Esophagus (tissue), 2 donors: ENCODE measurements around the gene PTDSS2. TPM values are rescaled to one million over a fixed set of nuclear protein-coding genes. Genes with fewer than 3 reads are reported as not detected.

ENCODE experiments used
- H3K27ac ChIP-seq, 2 donors: one replicate each; pipeline ENCODE4 v1.5.1; 2013; ENCODE audit warnings: low read depth in 2 of 2, mild to moderate bottlenecking in 2 of 2, inconsistent platforms in 1 of 2, low read length in 1 of 2, moderate library complexity in 1 of 2
- H3K27me3 ChIP-seq, 2 donors: one replicate each; pipeline ENCODE4 v1.6.1; 2013; ENCODE audit warnings: low read length in 2 of 2, control low read depth in 1 of 2, mild to moderate bottlenecking in 1 of 2; ENCODE audit not compliant: insufficient read depth in 2 of 2, control insufficient read depth in 1 of 2
- H3K36me3 ChIP-seq, 2 donors: one replicate each; pipeline ENCODE4 v1.6.1; 2013; ENCODE audit warnings: low read length in 1 of 2; ENCODE audit not compliant: control insufficient read depth in 2 of 2, insufficient read depth in 2 of 2
- H3K4me1 ChIP-seq, 2 donors: one replicate each; pipeline ENCODE4 v1.6.1; 2013; ENCODE audit warnings: low read length in 1 of 2; ENCODE audit not compliant: control insufficient read depth in 2 of 2, insufficient read depth in 2 of 2
- H3K4me3 ChIP-seq, 2 donors: one replicate each; pipeline ENCODE4 v1.5.1; 2013; ENCODE audit warnings: low read length in 2 of 2, mild to moderate bottlenecking in 2 of 2, low read depth in 1 of 2, moderate library complexity in 1 of 2
- H3K9me3 ChIP-seq, 2 donors: one replicate each; pipeline ENCODE4 v1.6.1; 2013; ENCODE audit warnings: mild to moderate bottlenecking in 2 of 2, low read depth in 1 of 2, low read length in 1 of 2, moderate library complexity in 1 of 2; ENCODE audit not compliant: control insufficient read depth in 2 of 2, insufficient read depth in 1 of 2
- WGBS, 2 donors: extraction: QIAGEN DNeasy Blood & Tissue Kit; methylation state at CpG; one replicate each; pipeline ENCODE4 v1.1.7; 2013; 5-methylcytosine and 5-hydroxymethylcytosine counted together
- polyA plus RNA-seq, 2 donors: library from polyadenylated mRNA; stranded (reverse); fragments of 200-250 nt; gene quantifications; one replicate each; pipeline ENCODE4 v1.2.3, GENCODE V29; 2013
- donor health status: healthy with polysubstance abuse.
- donor health status: Bipolar disorder and iron deficiency.

PTDSS2 gene
- polyA plus RNA-seq, 2 donors = 12.4 to 20.5 TPM

DNA sequence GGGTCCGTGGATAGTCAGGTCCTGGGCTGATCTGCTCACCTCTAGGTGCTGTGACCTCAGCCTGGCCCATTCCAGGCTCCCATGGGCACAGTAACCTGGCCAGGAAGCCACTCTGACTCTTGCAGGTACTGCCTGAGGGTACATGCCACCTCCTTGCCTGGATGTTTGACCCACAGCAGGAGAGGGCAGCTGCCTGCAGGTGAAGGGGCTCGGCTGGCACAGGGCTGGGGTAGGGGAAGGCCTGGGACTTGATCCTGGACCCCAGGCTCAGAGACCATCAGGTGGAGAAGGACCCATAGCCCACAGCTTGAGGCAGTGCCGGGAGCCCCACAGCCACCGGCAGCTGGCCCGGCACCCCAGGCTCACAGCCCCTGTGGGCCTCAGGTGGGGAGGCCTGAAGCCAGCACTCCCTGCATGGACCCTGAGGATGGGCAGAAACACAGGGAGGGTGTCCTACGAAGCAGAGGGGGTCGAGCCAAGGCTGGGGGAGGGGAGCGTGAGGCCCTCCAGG lies 89.9 kb downstream of the PTDSS2 start:
- 89 to 90% methylated on average over 7 to 8 of the region's 8 CpGs for WGBS, 2 donors
- H3K4me3 ChIP-seq = no peak overlapping the region
- H3K27me3 ChIP-seq = no peaks in the 10 kb centered on the region

More for the DNA sequence above, 89.9 kb downstream of the PTDSS2 start:
- no peak overlapping the region for H3K27ac ChIP-seq
- no peaks in the 10 kb centered on the region for H3K9me3 ChIP-seq
- H3K4me1 ChIP-seq = peaks cover 4 to 9% of the 10 kb centered on the region in 2 donors
- H3K36me3 ChIP-seq = no peaks in the 10 kb centered on the region

Other genes with a start within 250 kb of the PTDSS2 start
- 10 to 100 TPM; 12.5 to 18.0 TPM for gene BET1L, start 242.9 kb upstream of the PTDSS2 start, polyA plus RNA-seq
- gene RIC8A, start 242.6 kb upstream of the PTDSS2 start, polyA plus RNA-seq = 10 to 100 TPM; 31.2 to 42.8 TPM
- 10 to 100 TPM in 1 of 2 donors, 1 to 10 TPM in 1; 7.9 to 13.5 TPM for gene SIRT3, start 213.9 kb upstream of the PTDSS2 start, polyA plus RNA-seq
- 10 to 100 TPM; 90.8 to 98.2 TPM for gene PSMD13, start 213.3 kb upstream of the PTDSS2 start, polyA plus RNA-seq
- under 1 TPM; 0.05 to 0.06 TPM for gene NLRP6, start 171.9 kb upstream of the PTDSS2 start, polyA plus RNA-seq
- 10 to 100 TPM; 10.3 to 38.9 TPM for gene PGGHG, start 161.2 kb upstream of the PTDSS2 start, polyA plus RNA-seq
- not detected for gene IFITM5, start 150.8 kb upstream of the PTDSS2 start, polyA plus RNA-seq
- gene IFITM2, start 142.5 kb upstream of the PTDSS2 start, polyA plus RNA-seq = 100 to 1,000 TPM in 1 of 2 donors, 10 to 100 TPM in 1; 72.3 to 165 TPM
- gene IFITM1, start 136.2 kb upstream of the PTDSS2 start, polyA plus RNA-seq = 100 to 1,000 TPM in 1 of 2 donors, 10 to 100 TPM in 1; 48.2 to 112 TPM
- gene IFITM3, start 129.4 kb upstream of the PTDSS2 start, polyA plus RNA-seq = 100 to 1,000 TPM; 243 to 450 TPM
- 1 to 10 TPM; 5.0 to 5.2 TPM for gene B4GALNT4, start 80.8 kb upstream of the PTDSS2 start, polyA plus RNA-seq
- 100 to 1,000 TPM; 332 to 353 TPM for gene PKP3, start 56.1 kb upstream of the PTDSS2 start, polyA plus RNA-seq
- gene SIGIRR, start 35.3 kb upstream of the PTDSS2 start, polyA plus RNA-seq = 10 to 100 TPM; 25.4 to 41.7 TPM
- 10 to 100 TPM; 18.1 to 40.4 TPM for gene ANO9, start 8.3 kb upstream of the PTDSS2 start, polyA plus RNA-seq
- gene RNH1, start 57.0 kb downstream of the PTDSS2 start, polyA plus RNA-seq = 100 to 1,000 TPM; 106 to 219 TPM
- 100 to 1,000 TPM; 163 to 257 TPM for gene HRAS, start 85.3 kb downstream of the PTDSS2 start, polyA plus RNA-seq
- gene LRRC56, start 87.2 kb downstream of the PTDSS2 start, polyA plus RNA-seq = 1 to 10 TPM; 1.7 to 4.0 TPM
- gene LMNTD2, start 110.5 kb downstream of the PTDSS2 start, polyA plus RNA-seq = 1 to 10 TPM; 2.9 to 6.9 TPM
- 10 to 100 TPM; 46.6 to 82.4 TPM for gene RASSF7, start 110.7 kb downstream of the PTDSS2 start, polyA plus RNA-seq
- gene PHRF1, start 126.2 kb downstream of the PTDSS2 start, polyA plus RNA-seq = 10 to 100 TPM; 13.7 to 28.4 TPM
- gene IRF7, start 165.7 kb downstream of the PTDSS2 start, polyA plus RNA-seq = 10 to 100 TPM; 17.0 to 30.1 TPM
- gene CDHR5, start 174.7 kb downstream of the PTDSS2 start, polyA plus RNA-seq = under 1 TPM; 0.02 to 0.08 TPM
- not detected for gene SCT, start 176.9 kb downstream of the PTDSS2 start, polyA plus RNA-seq
- under 1 TPM; 0.18 to 0.39 TPM for gene DRD4, start 187.0 kb downstream of the PTDSS2 start, polyA plus RNA-seq
- gene DEAF1, start 244.9 kb downstream of the PTDSS2 start, polyA plus RNA-seq = 10 to 100 TPM; 20.3 to 42.4 TPM
- gene TMEM80, start 245.5 kb downstream of the PTDSS2 start, polyA plus RNA-seq = 10 to 100 TPM; 25.0 to 53.9 TPM